Naive thymus-derived CD8-positive, alpha-beta T cell (primary cell): ENCODE measurements around the gene ZNF668. TPM values are rescaled to one million over a fixed set of nuclear protein-coding genes. Genes with fewer than 3 reads are reported as not detected.
"Not testable (repeated sequence)": the region's sequence is repeated elsewhere in the genome, so short reads cannot be mapped to it uniquely, and the experiment has no call there.

Experiments used
- ATAC-seq, 2 donors: fragments of 150-1000 bp; cut with Tn5 transposase in 1 of 2; sonication (Bioruptor Pico), chemical (Tn5 transposase) in 1 of 2; 1 replicate in 1 of 2; 2 replicates in 1 of 2; pipeline ENCODE4 v1.10.0; 2021; ENCODE audit warnings: mild to moderate bottlenecking in 2 of 2, moderate library complexity in 2 of 2
- POLR2A ChIA-PET: fragments of 350-600 bp; sonication (Branson Sonifier 250); formaldehyde crosslinking; loops from one replicate; lab custom pipeline; 2021; ENCODE audit warnings: antibody characterized with exemption; lab: Charles Lee
- DNase-seq, 10 donors: peaks; one replicate each; pipeline versions ENCODE4 v3.0.0 to v3.0.0-alpha.2; 2020 to 2022
- H3K27ac Mint-ChIP-seq, 10 donors: one replicate each; pipeline ENCODE4 v1.8.0; 2020 to 2022; ENCODE audit warnings: mild to moderate bottlenecking in 10 of 10, mixed read lengths in 10 of 10, moderate library complexity in 4 of 10, inconsistent platforms in 1 of 10
- H3K27me3 Mint-ChIP-seq, 5 donors: one replicate each; pipeline ENCODE4 v1.8.0; 2021 to 2022; ENCODE audit warnings: mixed read lengths in 5 of 5
- H3K36me3 Mint-ChIP-seq, 3 donors: one replicate each; pipeline ENCODE4 v1.8.0; 2020 to 2022; ENCODE audit warnings: mixed read lengths in 3 of 3, mild to moderate bottlenecking in 2 of 3, inconsistent platforms in 1 of 3
- H3K4me1 Mint-ChIP-seq, 4 donors: one replicate each; pipeline ENCODE4 v1.8.0; 2021 to 2022; ENCODE audit warnings: mixed read lengths in 4 of 4
- H3K4me3 Mint-ChIP-seq, 10 donors: one replicate each; pipeline ENCODE4 v1.8.0; 2020 to 2022; ENCODE audit warnings: mild to moderate bottlenecking in 10 of 10, mixed read lengths in 10 of 10, moderate library complexity in 6 of 10, inconsistent platforms in 1 of 10
- H3K9me3 Mint-ChIP-seq, 9 donors: one replicate each; pipeline ENCODE4 v1.8.0; 2020 to 2022; ENCODE audit warnings: mixed read lengths in 9 of 9, mild to moderate bottlenecking in 3 of 9, inconsistent platforms in 1 of 9, moderate library complexity in 1 of 9
- polyA plus RNA-seq, 3 donors: library from polyadenylated mRNA; unstranded; fragments of 300-500 nt; fragmentation: Illumina TruSeq; gene quantifications; one replicate each; pipeline ENCODE4 v1.2.3, GENCODE V29; 2021
- total RNA-seq, 8 experiments: library from RNA in 2 of 8; stranded (reverse) in 2 of 8; gene quantifications; one replicate each; pipeline ENCODE4 v1.2.3 and lab custom pipeline; 2021 to 2026

The ZNF668 gene
- total and polyA plus RNA-seq, 5 experiments from 2014 or later = 4.2 to 13.7 (median 9.1) TPM

DNA sequence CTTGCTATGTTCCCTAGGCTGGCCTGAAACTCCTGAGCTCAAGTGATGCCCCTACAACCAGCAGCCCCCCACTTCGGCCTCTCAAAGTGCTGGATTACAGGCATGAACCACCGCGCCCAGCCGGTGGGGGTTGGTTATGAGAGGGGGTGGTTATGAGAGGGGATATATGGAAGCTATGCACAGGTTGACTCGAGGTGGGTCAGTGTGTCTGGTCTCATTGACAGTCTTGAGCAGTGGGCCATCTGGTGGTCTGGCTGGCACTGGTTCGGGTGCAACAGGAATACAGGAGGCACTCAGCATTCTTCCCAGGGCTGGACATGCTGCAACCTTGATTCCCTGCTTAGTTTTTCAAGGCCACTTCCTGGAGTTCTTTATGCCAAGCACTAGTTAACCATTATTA, 58.0 kb downstream of the ZNF668 start:
- POLR2A ChIA-PET = no interaction called here
- Mint-ChIP-seq H3K36me3 (no peaks in the 10 kb centered on the region), H3K4me1 (peaks cover 4 to 22% (median 10%) of the 10 kb centered on the region in 4 donors), H3K4me3 (no peak overlapping the region), H3K27ac (peak overlapping the region in 1 of 10 donors; percentile 15), H3K9me3 (no peaks in the 10 kb centered on the region), H3K27me3 (peaks cover 3 to 30% (median 14%) of the 10 kb centered on the region in 5 donors)
- DNase-seq (no peak), ATAC-seq (no peak)

DNA sequence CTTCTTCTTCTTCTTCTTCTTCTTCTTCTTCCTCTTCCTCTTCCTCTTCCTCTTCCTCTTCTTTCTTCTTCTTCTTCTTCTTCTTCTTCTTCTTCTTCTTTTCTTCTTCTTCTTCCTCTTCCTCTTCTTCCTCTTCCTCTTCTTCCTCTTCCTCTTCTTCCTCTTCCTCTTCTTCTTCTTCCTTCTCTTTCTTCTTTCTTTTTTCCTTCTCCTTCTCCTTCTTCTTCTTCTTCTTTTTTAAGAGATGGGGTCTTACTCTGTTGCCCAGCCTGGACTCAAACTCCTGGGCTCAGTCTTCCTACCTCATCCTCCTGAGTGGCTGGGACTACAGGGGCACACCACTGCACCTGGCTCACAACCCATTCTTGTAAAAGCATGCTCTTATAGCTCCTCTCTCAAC, 60.7 kb downstream of the ZNF668 start:
- H3K36me3 Mint-ChIP-seq, ATAC-seq, H3K9me3 Mint-ChIP-seq, POLR2A ChIA-PET, H3K27ac Mint-ChIP-seq, DNase-seq: not testable (repeated sequence)
- H3K4me1 Mint-ChIP-seq = peaks cover 9 to 34% (median 20%) of the 10 kb centered on the region in 4 donors
- peaks cover 3 to 30% (median 14%) of the 10 kb centered on the region in 5 donors for H3K27me3 Mint-ChIP-seq
- peak overlapping the region in 1 of 10 donors; percentile 42 for H3K4me3 Mint-ChIP-seq

DNA sequence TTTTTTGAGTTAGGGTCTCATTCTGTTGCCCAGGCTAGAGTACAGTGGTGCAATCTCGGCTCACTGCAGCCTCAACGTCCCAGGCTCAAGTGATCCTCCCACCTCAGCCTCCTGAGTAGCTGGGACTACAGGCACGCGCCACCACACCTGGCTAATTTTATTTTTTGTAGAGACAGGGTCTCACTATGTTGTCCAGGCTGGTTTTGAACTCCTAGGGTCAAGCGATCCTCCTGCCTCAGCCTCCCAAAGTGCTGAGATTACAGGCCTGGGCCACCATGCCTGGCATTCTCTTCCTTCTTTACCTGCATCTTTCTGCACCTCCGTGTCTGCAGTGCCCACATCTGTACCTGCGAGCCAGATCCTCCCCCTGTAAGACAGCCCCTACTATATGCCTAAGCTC, 62.2 kb downstream of the ZNF668 start:
- ATAC-seq, DNase-seq, H3K36me3 Mint-ChIP-seq, H3K9me3 Mint-ChIP-seq: not testable (repeated sequence)
- H3K4me1 Mint-ChIP-seq = peaks cover 9 to 34% (median 20%) of the 10 kb centered on the region in 4 donors
- peak overlapping the region in 3 of 10 donors; percentile 37 to 81 (median 63) for H3K27ac Mint-ChIP-seq
- H3K27me3 Mint-ChIP-seq = peaks cover 3 to 30% (median 14%) of the 10 kb centered on the region in 5 donors
- POLR2A ChIA-PET = interaction anchor here (0.7 kb wide), 1 partner anchor 184 kb away, joined by 3 read pairs; no protein-coding TSS in a partner anchor
- H3K4me3 Mint-ChIP-seq = peak overlapping the region; percentile 76 to 91 (median 82)

Other genes starting within 250 kb of the ZNF668 start
- 10 to 100 TPM; 24.2 to 24.6 TPM for gene BCL7C, start 180.2 kb downstream of the ZNF668 start, total RNA-seq
- 10 to 100 TPM; 33.9 to 38.8 (median 34.7) TPM for gene BCL7C, start 180.2 kb downstream of the ZNF668 start, polyA plus RNA-seq
- gene CTF1, start 177.6 kb downstream of the ZNF668 start, total RNA-seq = 1 to 10 TPM; 1.0 to 1.3 TPM
- under 1 TPM in 1 of 3 donors, not detected in 2; 0.14 TPM for gene CTF1, start 177.6 kb downstream of the ZNF668 start, polyA plus RNA-seq
- 10 to 100 TPM; 13.1 to 16.8 TPM for gene FBXL19, start 150.7 kb downstream of the ZNF668 start, total RNA-seq
- under 1 TPM; 0.06 to 0.29 (median 0.16) TPM for gene FBXL19, start 150.7 kb downstream of the ZNF668 start, polyA plus RNA-seq
- gene ORAI3, start 125.2 kb downstream of the ZNF668 start, total RNA-seq = 10 to 100 TPM; 18.6 to 20.8 TPM
- gene ORAI3, start 125.2 kb downstream of the ZNF668 start, polyA plus RNA-seq = 10 to 100 TPM; 15.2 to 16.0 (median 15.5) TPM
- gene SETD1A, start 116.5 kb downstream of the ZNF668 start, total RNA-seq = 10 to 100 TPM; 39.5 to 44.3 TPM
- 1 to 10 TPM in 1 of 3 donors, under 1 TPM in 2; 0.35 to 2.0 (median 0.77) TPM for gene SETD1A, start 116.5 kb downstream of the ZNF668 start, polyA plus RNA-seq
- 1 to 10 TPM; 1.2 to 1.9 TPM for gene HSD3B7, start 89.0 kb downstream of the ZNF668 start, total RNA-seq
- under 1 TPM in 2 of 3 donors, not detected in 1; 0.07 to 0.08 TPM for gene HSD3B7, start 89.0 kb downstream of the ZNF668 start, polyA plus RNA-seq
- 1 to 10 TPM; 2.9 to 3.9 TPM for gene STX1B, start 63.6 kb downstream of the ZNF668 start, total RNA-seq
- under 1 TPM in 2 of 3 donors, not detected in 1; 0.07 to 0.49 TPM for gene STX1B, start 63.6 kb downstream of the ZNF668 start, polyA plus RNA-seq
- 100 to 1,000 TPM in 1 of 2 experiments, 10 to 100 TPM in 1; 97.9 to 100 TPM for gene STX4, start 40.7 kb downstream of the ZNF668 start, total RNA-seq
- gene STX4, start 40.7 kb downstream of the ZNF668 start, polyA plus RNA-seq = 10 to 100 TPM; 23.2 to 31.3 (median 23.7) TPM
- gene ZNF646, start 182 bp upstream of the ZNF668 start, total RNA-seq = 10 to 100 TPM; 33.2 to 35.7 TPM
- 1 to 10 TPM; 2.8 to 9.1 (median 4.0) TPM for gene ZNF646, start 182 bp upstream of the ZNF668 start, polyA plus RNA-seq
- gene PRSS53, start 14.7 kb upstream of the ZNF668 start, total RNA-seq = 10 to 100 TPM; 11.1 to 11.4 TPM
- under 1 TPM; 0.49 to 0.54 (median 0.51) TPM for gene PRSS53, start 14.7 kb upstream of the ZNF668 start, polyA plus RNA-seq
- gene VKORC1, start 20.6 kb upstream of the ZNF668 start, total RNA-seq = 10 to 100 TPM; 42.0 to 47.8 TPM
- gene VKORC1, start 20.6 kb upstream of the ZNF668 start, polyA plus RNA-seq = 100 to 1,000 TPM in 1 of 3 donors, 10 to 100 TPM in 2; 98.2 to 109 (median 99.1) TPM
- 10 to 100 TPM; 17.1 to 19.7 TPM for gene BCKDK, start 34.1 kb upstream of the ZNF668 start, total RNA-seq
- gene BCKDK, start 34.1 kb upstream of the ZNF668 start, polyA plus RNA-seq = 10 to 100 TPM; 20.8 to 30.8 (median 23.4) TPM
- gene KAT8, start 43.4 kb upstream of the ZNF668 start, total RNA-seq = 100 to 1,000 TPM; 118 to 123 TPM
- gene KAT8, start 43.4 kb upstream of the ZNF668 start, polyA plus RNA-seq = 10 to 100 TPM; 58.0 to 90.5 (median 67.4) TPM
- gene PRSS8, start 61.5 kb upstream of the ZNF668 start, total RNA-seq = not detected
- not detected for gene PRSS8, start 61.5 kb upstream of the ZNF668 start, polyA plus RNA-seq
- gene PRSS36, start 75.8 kb upstream of the ZNF668 start, total RNA-seq = under 1 TPM; 0.63 to 0.83 TPM
- gene PRSS36, start 75.8 kb upstream of the ZNF668 start, polyA plus RNA-seq = 1 to 10 TPM in 2 of 3 donors, under 1 TPM in 1; 0.79 to 3.5 (median 1.4) TPM
- gene FUS, start 105.9 kb upstream of the ZNF668 start, total RNA-seq = 100 to 1,000 TPM; 607 to 637 TPM
- gene FUS, start 105.9 kb upstream of the ZNF668 start, polyA plus RNA-seq = 100 to 1,000 TPM; 118 to 163 (median 149) TPM
- gene PYCARD, start 128.5 kb upstream of the ZNF668 start, total RNA-seq = 10 to 100 TPM; 22.0 to 22.2 TPM
- 10 to 100 TPM; 39.3 to 65.2 (median 39.7) TPM for gene PYCARD, start 128.5 kb upstream of the ZNF668 start, polyA plus RNA-seq
- gene TRIM72, start 139.9 kb upstream of the ZNF668 start, total RNA-seq = not detected
- not detected for gene TRIM72, start 139.9 kb upstream of the ZNF668 start, polyA plus RNA-seq
- not detected for gene PYDC1, start 142.9 kb upstream of the ZNF668 start, total RNA-seq
- not detected for gene PYDC1, start 142.9 kb upstream of the ZNF668 start, polyA plus RNA-seq
- 1 to 10 TPM; 1.5 to 1.8 TPM for gene ITGAM, start 185.7 kb upstream of the ZNF668 start, total RNA-seq
- 1 to 10 TPM in 1 of 3 donors, under 1 TPM in 2; 0.21 to 6.5 (median 0.77) TPM for gene ITGAM, start 185.7 kb upstream of the ZNF668 start, polyA plus RNA-seq